HG03342 (cell line): ENCODE measurements around the gene PLXNB2.
A peak's percentile ranks its signal among the peaks of the same experiment; 100 is the strongest.
"Not testable (repeated sequence)": the region's sequence is repeated elsewhere in the genome, so short reads cannot be mapped to it uniquely, and the experiment has no call there.

ENCODE experiments used
- ATAC-seq: cut with Tn5 transposase; IDR thresholded peaks from one replicate; pipeline ENCODE4 v1.9.1; 2021; ENCODE audit warnings: mild to moderate bottlenecking, moderate library complexity; ENCODE audit not compliant: unreplicated experiment

Gene PLXNB2

GRCh38 chr22:50306753-50307749 lies at the start of gene PLXNB2:
Gene PLXNB2, minus strand, starts transcription at chr22:50307646. Its CDS starts 17,062 bp downstream, at chr22:50290584.
- ATAC-seq: no peak

GRCh38 chr22:50357222-50357621 lies 49.8 kb upstream of the PLXNB2 start:
- no peak for ATAC-seq

GRCh38 chr22:50356186-50356585 lies 48.7 kb upstream of the PLXNB2 start:
- no peak for ATAC-seq

GRCh38 chr22:50348058-50348457 lies 40.6 kb upstream of the PLXNB2 start:
- no peak for ATAC-seq

- ATAC-seq: no peak
Measured at GRCh38 chr22:50347157-50347556, 39.7 kb upstream of the PLXNB2 start.

- no peak for ATAC-seq
Measured at GRCh38 chr22:50346470-50346869, 39.0 kb upstream of the PLXNB2 start.

- no peak for ATAC-seq
Measured at GRCh38 chr22:50343541-50343935, 36.1 kb upstream of the PLXNB2 start.

GRCh38 chr22:50342651-50343540 lies 35.5 kb upstream of the PLXNB2 start, which contains the start of gene PPP6R2:
Gene PPP6R2, plus strand, starts transcription at chr22:50343327. Its CDS starts 50,582 bp downstream, at chr22:50393909.
- ATAC-seq: peak; percentile 63

- ATAC-seq: peak; percentile 42
Measured at GRCh38 chr22:50341977-50342650, 34.7 kb upstream of the PLXNB2 start.

- no peak for ATAC-seq
Measured at GRCh38 chr22:50339945-50340879, 32.8 kb upstream of the PLXNB2 start.

GRCh38 chr22:50338860-50339462 lies 31.5 kb upstream of the PLXNB2 start:
- no peak for ATAC-seq

GRCh38 chr22:50338042-50338573 lies 30.7 kb upstream of the PLXNB2 start:
- ATAC-seq: no peak

GRCh38 chr22:50337262-50338041 lies 30.0 kb upstream of the PLXNB2 start:
- no peak for ATAC-seq

GRCh38 chr22:50334433-50334832 lies 27.0 kb upstream of the PLXNB2 start:
- ATAC-seq: not testable (repeated sequence)

- ATAC-seq: no peak
Measured at GRCh38 chr22:50329236-50329635, 21.8 kb upstream of the PLXNB2 start.

GRCh38 chr22:50327711-50328019 lies 20.2 kb upstream of the PLXNB2 start:
- ATAC-seq: no peak

- ATAC-seq: peak; percentile 81
Measured at GRCh38 chr22:50326956-50327710, 19.7 kb upstream of the PLXNB2 start, which contains the start of gene DENND6B. Gene DENND6B, minus strand, starts transcription at chr22:50327012. Its CDS starts 24 bp downstream, at chr22:50326988.
